IgD-negative memory B cell (primary cell): ENCODE results near the gene SEMA3C. TPM values are rescaled to one million over a fixed set of nuclear protein-coding genes. Genes with fewer than 3 reads are reported as not detected.

Source experiments
- H3K27ac Mint-ChIP-seq, 3 donors: one replicate each; pipeline ENCODE4 v1.8.0; 2020 to 2022; ENCODE audit warnings: mild to moderate bottlenecking in 3 of 3, mixed read lengths in 3 of 3, moderate library complexity in 1 of 3
- H3K27me3 Mint-ChIP-seq: one replicate; pipeline ENCODE4 v1.8.0; 2021; ENCODE audit warnings: mixed read lengths
- H3K36me3 Mint-ChIP-seq: one replicate; pipeline ENCODE4 v1.8.0; 2020; ENCODE audit warnings: mild to moderate bottlenecking, mixed read lengths
- H3K4me1 Mint-ChIP-seq, 3 donors: one replicate each; pipeline ENCODE4 v1.8.0; 2020 to 2022; ENCODE audit warnings: mixed read lengths in 3 of 3, mild to moderate bottlenecking in 1 of 3
- H3K4me3 Mint-ChIP-seq, 4 donors: one replicate each; pipeline ENCODE4 v1.8.0; 2020 to 2022; ENCODE audit warnings: mild to moderate bottlenecking in 4 of 4, mixed read lengths in 4 of 4, moderate library complexity in 3 of 4
- H3K9me3 Mint-ChIP-seq, 3 donors: one replicate each; pipeline ENCODE4 v1.8.0; 2020 to 2021; ENCODE audit warnings: mixed read lengths in 3 of 3, mild to moderate bottlenecking in 1 of 3
- polyA plus RNA-seq: library from polyadenylated mRNA; unstranded; fragments of 300-500 nt; fragmentation: Illumina TruSeq; gene quantifications from one replicate; pipeline ENCODE4 v1.2.3, GENCODE V29; 2021

Gene SEMA3C
- polyA plus RNA-seq, 1 donor from 2014 or later: not detected

DNA sequence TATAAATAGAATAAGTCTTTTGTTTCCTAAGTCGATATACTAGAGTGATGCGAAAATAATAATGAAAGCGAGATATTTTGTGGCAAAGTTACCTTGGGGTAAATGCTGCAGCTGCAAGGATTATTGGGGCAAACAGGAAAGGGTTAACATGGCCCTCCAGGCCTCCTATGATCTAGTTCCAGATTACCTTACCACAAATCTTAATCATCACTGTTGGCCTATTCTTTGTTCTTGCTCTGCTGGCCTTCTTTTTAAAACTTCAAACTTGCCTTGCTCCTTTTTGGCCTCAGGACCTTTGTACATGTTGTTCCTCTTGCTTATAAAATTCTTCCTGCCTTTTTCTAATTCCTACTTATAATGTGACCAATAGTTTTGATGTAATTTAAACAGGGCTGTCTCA, 81.5 kb downstream of the SEMA3C start:
- H3K36me3 Mint-ChIP-seq: no peaks in the 10 kb centered on the region
- no peak overlapping the region for H3K27ac Mint-ChIP-seq
- H3K4me3 Mint-ChIP-seq: no peak overlapping the region
- no peaks in the 10 kb centered on the region for H3K27me3 Mint-ChIP-seq
- no peaks in the 10 kb centered on the region for H3K4me1 Mint-ChIP-seq
- H3K9me3 Mint-ChIP-seq: peaks cover 0 to 4% (median 4%) of the 10 kb centered on the region in 3 donors

DNA sequence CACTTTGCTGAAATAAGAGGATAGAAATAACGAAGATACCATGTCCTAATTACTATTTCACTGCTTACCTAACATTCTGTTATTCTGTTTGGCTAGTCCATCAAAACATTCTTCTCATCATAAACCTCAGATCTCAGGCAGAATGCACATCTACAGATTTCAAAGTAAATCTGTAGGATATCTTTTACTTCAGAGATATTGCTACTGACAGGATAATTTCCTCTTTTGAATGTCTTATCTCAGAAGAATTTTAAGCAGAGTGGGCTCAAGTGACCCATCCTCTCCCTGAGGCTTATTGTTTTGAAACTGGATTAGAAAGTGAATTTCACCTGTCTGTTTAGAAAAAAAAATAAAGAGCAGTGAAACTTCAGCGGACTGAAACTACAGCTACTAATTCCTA, 83.6 kb downstream of the SEMA3C start:
- H3K4me1 Mint-ChIP-seq: no peaks in the 10 kb centered on the region
- peaks cover 0 to 4% (median 4%) of the 10 kb centered on the region in 3 donors for H3K9me3 Mint-ChIP-seq
- H3K36me3 Mint-ChIP-seq: peaks cover 1% of the 10 kb centered on the region
- H3K27me3 Mint-ChIP-seq: no peaks in the 10 kb centered on the region
- no peak overlapping the region for H3K4me3 Mint-ChIP-seq
- no peak overlapping the region for H3K27ac Mint-ChIP-seq

DNA sequence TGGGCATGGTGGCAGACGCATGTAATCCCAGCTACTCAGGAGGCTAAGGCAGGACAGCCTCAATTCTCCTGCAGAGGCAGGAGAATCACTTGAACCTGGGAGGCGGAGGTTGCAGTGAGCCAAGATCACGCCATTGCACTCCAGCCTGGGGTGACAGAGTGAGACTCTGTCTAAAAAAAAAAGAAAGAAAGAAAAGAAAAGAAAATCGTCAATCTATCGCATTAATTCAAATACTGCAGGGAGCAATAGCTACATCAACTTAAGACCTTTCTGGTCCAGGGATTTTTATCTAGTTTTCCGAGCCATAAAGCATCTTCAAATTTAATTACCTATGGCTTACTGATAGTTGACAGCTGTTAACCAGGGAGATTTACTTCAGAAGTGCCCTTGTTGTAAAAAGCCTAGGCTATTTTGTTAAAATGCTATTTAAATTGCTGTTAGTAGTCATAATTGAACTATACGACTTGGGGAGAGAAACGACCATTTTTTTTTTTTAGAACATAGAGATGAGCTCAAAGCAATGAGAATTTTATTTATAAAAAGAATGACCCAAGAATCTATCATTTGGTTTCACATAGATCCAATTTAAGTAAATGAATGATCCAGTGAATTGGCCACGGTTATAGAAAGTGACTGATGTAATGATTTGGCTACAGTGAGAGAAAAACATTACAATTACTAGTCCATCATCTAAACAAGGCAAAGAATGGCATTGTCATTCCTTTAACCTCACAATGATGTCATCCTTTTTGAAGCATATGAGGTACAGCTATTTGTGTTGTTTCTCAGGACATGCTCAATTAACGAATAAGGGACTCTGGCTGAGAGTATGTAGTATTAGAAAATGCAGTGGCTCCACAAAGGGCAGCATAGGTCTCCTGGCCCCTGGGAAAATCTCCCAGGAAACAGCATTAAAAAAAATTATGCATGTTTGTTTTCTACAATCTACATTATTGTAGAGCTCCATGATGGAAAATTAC, 85.3 kb downstream of the SEMA3C start:
- H3K9me3 Mint-ChIP-seq: peaks cover 0 to 4% (median 4%) of the 10 kb centered on the region in 3 donors

GRCh38 chr7:80832006-80832405, 86.8 kb downstream of the SEMA3C start:
- Mint-ChIP-seq H3K9me3 (peaks cover 0 to 2% (median 1%) of the 10 kb centered on the region in 3 donors), H3K4me1 (no peaks in the 10 kb centered on the region), H3K27ac (no peak overlapping the region), H3K27me3 (no peaks in the 10 kb centered on the region), H3K4me3 (no peak overlapping the region), H3K36me3 (peaks cover 1% of the 10 kb centered on the region)

More for the DNA sequence above, 85.3 kb downstream of the SEMA3C start:
- Mint-ChIP-seq H3K36me3 (peaks cover 1% of the 10 kb centered on the region), H3K27me3 (no peaks in the 10 kb centered on the region), H3K4me1 (no peaks in the 10 kb centered on the region), H3K4me3 (no peak overlapping the region), H3K27ac (no peak overlapping the region)

DNA sequence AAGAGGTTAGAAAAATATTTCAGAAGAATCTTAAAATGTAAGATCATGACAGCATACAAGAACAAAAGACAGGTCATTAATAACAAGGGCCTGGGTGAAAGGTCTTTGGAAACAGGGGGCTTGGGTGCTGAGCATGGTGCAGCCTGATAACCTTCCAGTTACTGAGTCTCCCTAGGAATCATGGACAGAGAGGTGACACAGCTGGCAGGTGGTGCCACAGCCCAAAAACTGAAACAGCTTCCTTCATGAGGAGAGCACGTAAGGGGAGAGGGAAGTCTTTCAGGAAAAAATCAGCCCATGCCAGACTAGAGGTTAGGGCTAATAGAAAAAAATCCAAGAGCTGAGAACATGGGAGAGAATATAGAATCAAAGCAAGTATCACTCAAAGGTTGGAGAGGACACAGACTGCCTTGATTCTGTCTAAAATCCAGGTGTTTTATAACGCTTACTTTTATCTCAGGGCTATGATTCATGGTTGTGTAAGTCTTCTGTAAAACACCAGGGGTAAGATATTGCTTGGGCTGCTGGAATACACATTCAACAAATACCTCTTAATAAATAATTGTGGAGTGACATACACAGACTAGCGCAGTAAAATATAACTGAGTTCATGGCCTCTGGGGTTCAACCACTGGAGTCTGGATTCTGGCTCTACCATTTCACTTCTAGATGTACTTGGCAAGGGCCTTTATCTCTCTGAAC, 88.1 kb downstream of the SEMA3C start:
- Mint-ChIP-seq H3K9me3 (peaks cover 1 to 5% (median 3%) of the 10 kb centered on the region in 3 donors), H3K36me3 (peaks cover 1% of the 10 kb centered on the region), H3K27ac (no peak overlapping the region), H3K27me3 (no peaks in the 10 kb centered on the region), H3K4me1 (no peaks in the 10 kb centered on the region), H3K4me3 (no peak overlapping the region)

DNA sequence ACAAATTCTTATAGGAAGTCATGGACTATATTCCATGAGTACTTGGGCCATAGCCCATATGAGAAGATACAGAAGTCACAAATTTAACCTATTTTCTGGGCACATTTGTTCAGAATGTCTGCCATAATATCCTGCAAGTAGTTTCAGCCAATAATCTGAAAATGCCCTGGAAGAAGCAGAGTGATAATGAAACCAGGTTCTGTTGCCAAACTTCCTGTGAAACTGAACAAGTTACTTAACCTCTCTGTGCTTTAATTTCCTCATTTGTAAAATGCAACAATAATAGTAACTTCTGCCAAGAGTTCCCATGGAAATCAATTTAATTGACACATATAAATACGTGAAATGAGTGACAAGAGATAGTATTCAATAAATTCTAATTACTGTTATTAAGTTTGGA, 88.8 kb downstream of the SEMA3C start:
- peaks cover 1% of the 10 kb centered on the region for H3K36me3 Mint-ChIP-seq
- H3K27ac Mint-ChIP-seq: no peak overlapping the region
- H3K4me3 Mint-ChIP-seq: no peak overlapping the region

GRCh38 chr7:80829527-80829926, 89.3 kb downstream of the SEMA3C start:
- Mint-ChIP-seq H3K4me1 (no peaks in the 10 kb centered on the region), H3K4me3 (no peak overlapping the region), H3K27me3 (no peaks in the 10 kb centered on the region), H3K36me3 (peaks cover 1% of the 10 kb centered on the region), H3K9me3 (peaks cover 1 to 5% (median 2%) of the 10 kb centered on the region in 3 donors), H3K27ac (no peak overlapping the region)

More for the DNA sequence above, 88.8 kb downstream of the SEMA3C start:
- no peaks in the 10 kb centered on the region for H3K4me1 Mint-ChIP-seq
- H3K27me3 Mint-ChIP-seq: no peaks in the 10 kb centered on the region
- peaks cover 1 to 5% (median 2%) of the 10 kb centered on the region in 3 donors for H3K9me3 Mint-ChIP-seq

DNA sequence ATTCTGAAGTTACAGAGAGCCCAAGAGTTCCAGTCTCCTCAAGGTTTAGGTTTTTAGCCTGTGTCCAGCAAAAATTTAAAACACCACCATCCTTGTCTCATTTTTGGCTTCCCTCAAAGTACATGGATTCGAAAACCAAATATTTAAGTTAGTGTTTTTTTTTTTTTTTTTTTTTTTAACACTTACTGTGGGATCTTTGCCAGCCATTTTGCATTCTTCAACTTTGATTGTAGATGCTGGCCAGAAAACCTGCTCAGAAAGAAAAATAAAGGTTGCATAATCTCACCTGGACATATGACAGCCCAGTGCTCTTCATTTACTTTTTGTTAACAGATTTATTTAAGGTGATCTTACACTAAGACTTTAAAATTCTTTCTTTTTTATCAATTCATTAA, 91.6 kb downstream of the SEMA3C start:
- H3K9me3 Mint-ChIP-seq: peaks cover 1 to 5% (median 2%) of the 10 kb centered on the region in 3 donors
- peaks cover 1% of the 10 kb centered on the region for H3K36me3 Mint-ChIP-seq
- no peak overlapping the region for H3K4me3 Mint-ChIP-seq
- no peaks in the 10 kb centered on the region for H3K4me1 Mint-ChIP-seq
- H3K27ac Mint-ChIP-seq: no peak overlapping the region
- H3K27me3 Mint-ChIP-seq: no peaks in the 10 kb centered on the region

DNA sequence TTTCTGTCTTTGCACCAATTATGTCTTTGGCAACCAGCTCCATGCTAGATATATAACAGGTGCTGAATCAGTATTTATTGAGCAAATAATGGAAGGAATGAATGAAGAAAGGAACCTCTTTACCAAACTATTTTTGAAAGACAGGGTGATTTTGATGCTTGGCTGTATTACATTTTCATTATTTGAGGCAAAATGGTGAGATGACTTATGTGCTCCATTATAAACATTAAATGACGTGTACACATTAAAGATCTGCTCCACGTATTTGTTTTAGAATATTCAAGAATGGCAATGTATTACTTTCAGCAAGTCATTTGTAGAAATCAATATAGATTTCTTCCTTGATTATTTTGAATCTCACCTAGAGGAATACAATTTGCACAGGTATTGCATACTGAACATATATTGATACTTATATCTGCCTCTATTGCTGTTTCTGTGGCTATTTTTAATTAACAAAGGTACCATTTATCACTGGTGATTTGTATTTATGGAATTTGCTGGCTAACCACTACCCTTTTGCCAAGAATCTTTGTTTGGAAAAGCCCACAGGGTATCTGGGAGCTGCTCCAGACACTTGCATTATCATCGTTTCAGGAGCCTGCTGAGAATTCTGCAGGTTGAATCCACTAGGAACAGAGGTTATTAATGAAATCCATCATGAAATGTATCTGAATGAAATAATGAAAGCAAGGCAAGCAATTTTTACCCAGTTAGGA, 92.2 kb downstream of the SEMA3C start:
- H3K27me3 Mint-ChIP-seq: no peaks in the 10 kb centered on the region
- no peaks in the 10 kb centered on the region for H3K4me1 Mint-ChIP-seq
- peaks cover 1 to 5% (median 2%) of the 10 kb centered on the region in 3 donors for H3K9me3 Mint-ChIP-seq
- no peak overlapping the region for H3K27ac Mint-ChIP-seq
- H3K4me3 Mint-ChIP-seq: no peak overlapping the region
- H3K36me3 Mint-ChIP-seq: peaks cover 1% of the 10 kb centered on the region

- Mint-ChIP-seq H3K4me1 (no peaks in the 10 kb centered on the region), H3K9me3 (peaks cover 1 to 5% (median 2%) of the 10 kb centered on the region in 3 donors), H3K27me3 (no peaks in the 10 kb centered on the region), H3K27ac (no peak overlapping the region), H3K36me3 (no peaks in the 10 kb centered on the region), H3K4me3 (no peak overlapping the region)
Measured at GRCh38 chr7:80825499-80825898, 93.4 kb downstream of the SEMA3C start.

DNA sequence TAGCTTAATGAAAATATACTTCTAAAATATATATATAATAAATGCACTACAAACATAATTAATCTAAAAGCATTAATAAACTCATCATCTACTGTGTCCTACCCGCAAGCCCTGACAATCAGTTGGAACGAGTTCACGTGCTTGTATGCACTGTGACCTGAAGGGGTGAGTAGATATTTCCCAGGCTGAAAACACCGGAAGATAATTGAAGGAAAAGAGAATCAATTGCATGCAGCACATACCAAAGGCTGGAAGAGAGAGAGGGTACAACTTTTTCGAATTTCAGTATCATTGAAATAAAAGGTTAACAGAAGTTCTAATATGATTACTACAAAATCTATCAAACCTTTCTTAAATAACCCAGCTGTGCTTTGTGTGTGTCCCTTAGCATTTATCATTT, 94.6 kb downstream of the SEMA3C start:
- Mint-ChIP-seq H3K36me3 (no peaks in the 10 kb centered on the region), H3K4me3 (no peak overlapping the region), H3K4me1 (no peaks in the 10 kb centered on the region), H3K27me3 (no peaks in the 10 kb centered on the region), H3K9me3 (peaks cover 1 to 5% (median 2%) of the 10 kb centered on the region in 3 donors), H3K27ac (no peak overlapping the region)

- Mint-ChIP-seq H3K27me3 (no peaks in the 10 kb centered on the region), H3K4me3 (no peak overlapping the region), H3K4me1 (no peaks in the 10 kb centered on the region)
Measured at GRCh38 chr7:80823057-80823456, 95.8 kb downstream of the SEMA3C start.

DNA sequence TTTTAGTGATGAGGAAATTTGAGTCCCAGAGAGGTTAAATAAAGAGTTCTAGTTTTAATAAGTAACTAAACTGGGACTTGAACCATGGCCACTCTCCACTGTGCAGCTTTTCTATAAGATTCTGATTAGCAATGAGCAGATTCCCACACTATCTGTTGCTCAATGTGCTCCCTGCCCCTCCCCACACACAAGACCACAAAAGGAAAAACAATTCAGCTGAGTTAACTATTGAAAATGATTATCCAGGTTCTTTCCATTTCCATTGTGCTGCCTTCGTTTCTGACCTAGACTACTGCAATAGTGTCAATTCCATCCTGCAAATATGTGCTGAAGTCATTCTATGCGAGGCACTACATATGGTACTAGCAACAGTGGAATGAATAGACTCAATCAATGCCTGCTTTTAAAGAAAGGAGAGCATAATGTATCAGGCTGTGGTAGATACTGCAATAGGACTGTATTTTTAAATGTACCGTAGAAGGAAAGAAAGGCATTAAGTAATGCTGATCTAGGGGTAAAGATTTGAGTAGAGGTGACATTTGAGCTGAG, 97.0 kb downstream of the SEMA3C start:
- Mint-ChIP-seq H3K27ac (no peak overlapping the region), H3K4me3 (no peak overlapping the region), H3K36me3 (peaks cover 2% of the 10 kb centered on the region)

More at GRCh38 chr7:80823057-80823456, 95.8 kb downstream of the SEMA3C start:
- H3K9me3 Mint-ChIP-seq: peaks cover 1 to 10% (median 2%) of the 10 kb centered on the region in 3 donors
- H3K27ac Mint-ChIP-seq: no peak overlapping the region
- peaks cover 2% of the 10 kb centered on the region for H3K36me3 Mint-ChIP-seq

GRCh38 chr7:80819503-80819902, 99.3 kb downstream of the SEMA3C start:
- no peaks in the 10 kb centered on the region for H3K4me1 Mint-ChIP-seq
- H3K36me3 Mint-ChIP-seq: peaks cover 2% of the 10 kb centered on the region
- peaks cover 0 to 10% (median 4%) of the 10 kb centered on the region in 3 donors for H3K9me3 Mint-ChIP-seq
- no peaks in the 10 kb centered on the region for H3K27me3 Mint-ChIP-seq
- H3K27ac Mint-ChIP-seq: no peak overlapping the region
- H3K4me3 Mint-ChIP-seq: no peak overlapping the region

More for the DNA sequence above, 97.0 kb downstream of the SEMA3C start:
- Mint-ChIP-seq H3K27me3 (no peaks in the 10 kb centered on the region), H3K9me3 (peaks cover 1 to 10% (median 2%) of the 10 kb centered on the region in 3 donors), H3K4me1 (no peaks in the 10 kb centered on the region)
